Measurements from ENCODE around the gene GRAMD1C. TPM values are rescaled to one million over a fixed set of nuclear protein-coding genes. Genes with fewer than 3 reads are reported as not detected.
"Not testable (repeated sequence)": the region's sequence is repeated elsewhere in the genome, so short reads cannot be mapped to it uniquely, and the experiment has no call there.

The GRAMD1C gene
- total RNA-seq, 2 experiments from 2014 or later = 0.22 to 0.55 TPM

GRCh38 chr3:113847664-113848461, 9.3 kb downstream of the GRAMD1C start:
- no peaks in the 10 kb centered on the region for H3K4me1 Mint-ChIP-seq (ENCODE audit: low read depth)
- CTCF ChIA-PET = no interaction called here
- TF ChIP-seq CTCF (IDR thresholded peaks at IDR 0.05) = no peak
- no peaks in the 10 kb centered on the region for H3K36me3 ChIP-seq (ENCODE audit: insufficient read depth, low read length)
- no peaks in the 10 kb centered on the region for H3K27me3 Mint-ChIP-seq
- H3K36me3 Mint-ChIP-seq (ENCODE audit: low read depth) = no peaks in the 10 kb centered on the region
- no peak overlapping the region for H3K27ac Mint-ChIP-seq
- DNase-seq (no peak), ATAC-seq (ENCODE audit: poor library complexity) (no peak)
- no peak overlapping the region for H3K27ac ChIP-seq (ENCODE audit: low read depth in 1 of 2, low read length in 2 of 2)
- intact Hi-C loops (cut with DNase I, micrococcal nuclease) = no loop called here
- POLR2A ChIA-PET = no interaction called here
- H3K4me3 Mint-ChIP-seq = no peak overlapping the region
- no peaks in the 10 kb centered on the region for H3K9me3 ChIP-seq (ENCODE audit: control insufficient read depth in 1 of 2, insufficient read depth in 1 of 2, low read length in 2 of 2)
- no peak overlapping the region for H3K4me3 ChIP-seq (ENCODE audit: low read length)
- no peaks in the 10 kb centered on the region for H3K27me3 ChIP-seq (ENCODE audit: control insufficient read depth in 1 of 2, insufficient read depth in 2 of 2, low read length in 2 of 2)
- H3K4me1 ChIP-seq (ENCODE audit: insufficient read depth, low read length) = no peaks in the 10 kb centered on the region
- no peaks in the 10 kb centered on the region for H3K9me3 Mint-ChIP-seq

GRCh38 chr3:113849071-113849470, 10.5 kb downstream of the GRAMD1C start:
- H3K9me3 Mint-ChIP-seq; H3K4me3 ChIP-seq (ENCODE audit: low read length); H3K4me1 ChIP-seq (ENCODE audit: insufficient read depth, low read length); H3K4me1 Mint-ChIP-seq (ENCODE audit: low read depth); H3K4me3 Mint-ChIP-seq; CTCF ChIA-PET; H3K36me3 Mint-ChIP-seq (ENCODE audit: low read depth); intact Hi-C loops (cut with DNase I, micrococcal nuclease); ATAC-seq (ENCODE audit: poor library complexity); H3K27ac ChIP-seq (ENCODE audit: low read depth in 1 of 2, low read length in 2 of 2); H3K27me3 Mint-ChIP-seq; H3K36me3 ChIP-seq (ENCODE audit: insufficient read depth, low read length); H3K27me3 ChIP-seq (ENCODE audit: control insufficient read depth in 1 of 2, insufficient read depth in 2 of 2, low read length in 2 of 2); DNase-seq; H3K27ac Mint-ChIP-seq; H3K9me3 ChIP-seq (ENCODE audit: control insufficient read depth in 1 of 2, insufficient read depth in 1 of 2, low read length in 2 of 2); POLR2A ChIA-PET: not testable (repeated sequence)

GRCh38 chr3:113849841-113850240, 11.3 kb downstream of the GRAMD1C start:
- H3K27me3 Mint-ChIP-seq; H3K4me1 Mint-ChIP-seq (ENCODE audit: low read depth); H3K36me3 Mint-ChIP-seq (ENCODE audit: low read depth); H3K4me1 ChIP-seq (ENCODE audit: insufficient read depth, low read length); H3K27me3 ChIP-seq (ENCODE audit: control insufficient read depth in 1 of 2, insufficient read depth in 2 of 2, low read length in 2 of 2); H3K36me3 ChIP-seq (ENCODE audit: insufficient read depth, low read length); H3K9me3 ChIP-seq (ENCODE audit: control insufficient read depth in 1 of 2, insufficient read depth in 1 of 2, low read length in 2 of 2); H3K4me3 ChIP-seq (ENCODE audit: low read length); H3K4me3 Mint-ChIP-seq; H3K27ac ChIP-seq (ENCODE audit: low read depth in 1 of 2, low read length in 2 of 2); intact Hi-C loops (cut with DNase I, micrococcal nuclease); H3K9me3 Mint-ChIP-seq; CTCF ChIA-PET; ATAC-seq (ENCODE audit: poor library complexity); POLR2A ChIA-PET; H3K27ac Mint-ChIP-seq; DNase-seq: not testable (repeated sequence)

- not testable (repeated sequence) for H3K4me3 Mint-ChIP-seq
These were observed 11.8 kb downstream of the GRAMD1C start for GRCh38 chr3:113850391-113850790.

More at GRCh38 chr3:113850391-113850790, 11.8 kb downstream of the GRAMD1C start:
- H3K9me3 ChIP-seq (ENCODE audit: control insufficient read depth in 1 of 2, insufficient read depth in 1 of 2, low read length in 2 of 2); H3K4me1 ChIP-seq (ENCODE audit: insufficient read depth, low read length); intact Hi-C loops (cut with DNase I, micrococcal nuclease); CTCF ChIA-PET; H3K27ac Mint-ChIP-seq; H3K27me3 Mint-ChIP-seq; POLR2A ChIA-PET; DNase-seq; H3K27me3 ChIP-seq (ENCODE audit: control insufficient read depth in 1 of 2, insufficient read depth in 2 of 2, low read length in 2 of 2); H3K36me3 ChIP-seq (ENCODE audit: insufficient read depth, low read length); H3K4me1 Mint-ChIP-seq (ENCODE audit: low read depth); H3K27ac ChIP-seq (ENCODE audit: low read depth in 1 of 2, low read length in 2 of 2); H3K9me3 Mint-ChIP-seq; ATAC-seq (ENCODE audit: poor library complexity); H3K36me3 Mint-ChIP-seq (ENCODE audit: low read depth); H3K4me3 ChIP-seq (ENCODE audit: low read length): not testable (repeated sequence)

Data from CD4-positive, alpha-beta T cell (primary cell).